IMR-90 (cell line): ENCODE results near the gene LRCOL1. TPM values are rescaled to one million over a fixed set of nuclear protein-coding genes. Genes with fewer than 3 reads are reported as not detected.

Source experiments
- ATAC-seq: fragments of 200-7000 bp; cut with Tn5 transposase; 2 replicates; pipeline ENCODE4 v1.9.1; 2020; ENCODE audit warnings: low read depth, mild to moderate bottlenecking, moderate library complexity
- BruUV-seq: library from RNA; stranded (reverse); fragments of 400-500 nt; replicated peaks from 2 replicates; lab custom pipeline; 2021; lab: Mats Ljungman, UMichigan
- CTCF ChIA-PET: fragments of 300-600 bp; formaldehyde crosslinking; extraction: SDS; loops from one replicate; lab custom pipeline; 2021; ENCODE audit warnings: antibody characterized with exemption; lab: Yijun Ruan, JAX
- POLR2A ChIA-PET: fragments of 300-600 bp; sonication (Branson Sonifier 250); formaldehyde crosslinking; loops from one replicate; lab custom pipeline; 2022; ENCODE audit warnings: antibody characterized with exemption; ENCODE audit not compliant: unreplicated experiment; lab: Charles Lee
- DNase-seq: peaks from one replicate; pipeline ENCODE4 v3.0.0; 2013
- H2AFZ ChIP-seq: replicated peaks from 2 replicates; pipeline ENCODE3; 2013; ENCODE audit warnings: low read length, mild to moderate bottlenecking; ENCODE audit not compliant: poor library complexity
- H2AK5ac ChIP-seq: 2 replicates; pipeline ENCODE4 v1.6.1; 2013; ENCODE audit warnings: low read depth, low read length, inconsistent platforms
- H2AK9ac ChIP-seq: replicated peaks from 2 replicates; pipeline ENCODE3; 2013; ENCODE audit warnings: mild to moderate bottlenecking, low read depth, low read length, moderate library complexity; ENCODE audit not compliant: poor library complexity
- H2BK120ac ChIP-seq: 2 replicates; pipeline ENCODE4 v1.6.1; 2013; ENCODE audit warnings: low read depth, low read length, inconsistent platforms
- H2BK15ac ChIP-seq: 3 replicates; pipeline ENCODE4 v1.6.1; 2013; ENCODE audit warnings: low read depth, low read length, inconsistent platforms
- H2BK20ac ChIP-seq: 2 replicates; pipeline ENCODE4 v1.6.1; 2013; ENCODE audit warnings: low read depth, mild to moderate bottlenecking, inconsistent platforms, low read length, moderate library complexity
- H2BK5ac ChIP-seq: 2 replicates; pipeline ENCODE4 v1.6.1; 2013; ENCODE audit warnings: mild to moderate bottlenecking, low read depth, low read length, inconsistent platforms; ENCODE audit not compliant: poor library complexity, severe bottlenecking
- H3K14ac ChIP-seq: replicated peaks from 2 replicates; pipeline ENCODE4 v1.6.1; 2013; ENCODE audit warnings: low read depth, low read length, inconsistent platforms
- H3K18ac ChIP-seq: 2 replicates; pipeline ENCODE4 v1.6.1; 2013; ENCODE audit warnings: low read depth, low read length, control low read depth
- H3K23ac ChIP-seq: 2 replicates; pipeline ENCODE4 v1.6.1; 2013; ENCODE audit warnings: low read depth, low read length, inconsistent platforms
- H3K27ac ChIP-seq: 2 replicates; pipeline ENCODE4 v1.5.1; 2013; ENCODE audit warnings: mild to moderate bottlenecking, control low read depth, low read length; ENCODE audit not compliant: insufficient read depth
- H3K27me3 ChIP-seq: 2 replicates; pipeline ENCODE4 v1.6.1; 2013; ENCODE audit warnings: low read length; ENCODE audit not compliant: control insufficient read depth, insufficient read depth
- H3K36me3 ChIP-seq: 2 replicates; pipeline ENCODE4 v1.6.1; 2013; ENCODE audit warnings: low read length, mixed read lengths; ENCODE audit not compliant: control insufficient read depth, insufficient read depth
- H3K4ac ChIP-seq: 2 replicates; pipeline ENCODE4 v1.6.1; 2013; ENCODE audit warnings: low read depth, low read length, inconsistent platforms
- H3K4me1 ChIP-seq: 2 replicates; pipeline ENCODE4 v1.6.1; 2013; ENCODE audit warnings: low read length, mixed read lengths; ENCODE audit not compliant: control insufficient read depth, insufficient read depth
- H3K4me2 ChIP-seq: 2 replicates; pipeline ENCODE4 v1.6.1; 2013; ENCODE audit warnings: low read depth, mild to moderate bottlenecking, control low read depth, low read length, moderate library complexity
- H3K4me3 ChIP-seq: 2 replicates; pipeline ENCODE4 v1.5.1; 2013; ENCODE audit warnings: low read depth, mild to moderate bottlenecking, control low read depth, low read length, moderate library complexity; ENCODE audit not compliant: insufficient read depth
- H3K56ac ChIP-seq: 2 replicates; pipeline ENCODE4 v1.6.1; 2013; ENCODE audit warnings: low read length, inconsistent platforms; ENCODE audit not compliant: insufficient read depth; ENCODE audit errors: extremely low read depth
- H3K79me1 ChIP-seq, 2 experiments: 2 replicates each; pipeline ENCODE4 v1.6.1; 2013; ENCODE audit warnings: low read length in 2 of 2, inconsistent platforms in 1 of 2, low read depth in 1 of 2
- H3K9ac ChIP-seq: 2 replicates; pipeline ENCODE4 v1.6.1; 2013; ENCODE audit warnings: low read depth, low read length, control low read depth
- H3K9me1 ChIP-seq: 2 replicates; pipeline ENCODE4 v1.6.1; 2013; ENCODE audit warnings: low read length, inconsistent platforms; ENCODE audit not compliant: insufficient read depth
- H3K9me3 ChIP-seq: 2 replicates; pipeline ENCODE4 v1.6.1; 2013; ENCODE audit warnings: low read length; ENCODE audit not compliant: control insufficient read depth, insufficient read depth
- H4K20me1 ChIP-seq: 2 replicates; pipeline ENCODE4 v1.6.1; 2013; ENCODE audit warnings: low read length, inconsistent platforms; ENCODE audit not compliant: insufficient read depth
- H4K5ac ChIP-seq: 2 replicates; pipeline ENCODE4 v1.6.1; 2013; ENCODE audit warnings: mild to moderate bottlenecking, low read depth, low read length, control low read depth
- H4K8ac ChIP-seq, 2 experiments: 2 replicates each; pipeline ENCODE4 v1.6.1; 2013; ENCODE audit warnings: low read depth in 2 of 2, low read length in 2 of 2, control low read depth in 1 of 2, inconsistent platforms in 1 of 2
- H4K91ac ChIP-seq: 2 replicates; pipeline ENCODE4 v1.6.1; 2013; ENCODE audit warnings: low read depth, low read length, inconsistent platforms; ENCODE audit not compliant: insufficient read depth
- RFX5 ChIP-seq: IDR thresholded peaks from 2 replicates; pipeline ENCODE4 v1.8.0; 2012; ENCODE audit warnings: low read depth, mild to moderate bottlenecking, low read length, moderate library complexity
- WGBS, 2 experiments: methylation state at CpG; one replicate each; pipeline versions ENCODE4 v1.1.5 to v1.1.7; 2013; ENCODE audit warnings: missing lambda C conversion rate in 2 of 2; ENCODE audit not compliant: insufficient read length in 1 of 2; ENCODE audit errors: extremely low coverage in 2 of 2; 5-methylcytosine and 5-hydroxymethylcytosine counted together
- dilution Hi-C: fragments of 300-500 bp; cut with HindIII; formaldehyde crosslinking; loops from one replicate; pipeline ENCODE4 v1.14.3; 2018; ENCODE audit warnings: low sequenced_read_pairs; ENCODE audit not compliant: unreplicated experiment
- in situ Hi-C: fragments of 300-500 bp; cut with MboI; formaldehyde crosslinking; loops from 3 replicates; pipeline ENCODE4 v1.14.3; 2019; ENCODE audit warnings: low sequenced_read_pairs, inconsistent platforms, mixed read lengths
- intact Hi-C: fragments of 100-400 bp; cut with micrococcal nuclease; formaldehyde crosslinking; loops from 2 replicates; pipeline ENCODE4 v1.10.0; 2022
- polyA plus RNA-seq, 3 experiments: library from polyadenylated mRNA; depleted of rRNA; stranded (reverse); fragments of >200 nt; gene quantifications; 2 replicates each; pipeline ENCODE4 v1.2.3, GENCODE V29; 2012; ENCODE audit warnings: low replicate concordance in 1 of 3
- total RNA-seq: library from RNA; depleted of rRNA; stranded (reverse); fragments of >200 nt; gene quantifications from 2 replicates; pipeline ENCODE4 v1.2.3, GENCODE V29; 2012
- TF ChIP-seq, protein P1 (sequence below): conservative IDR thresholded peaks from 2 replicates; pipeline ENCODE4 v1.5.1; 2012; ENCODE audit warnings: mild to moderate bottlenecking, low read depth, low read length, improper control_type of control experiment

LRCOL1 gene
- total and polyA plus RNA-seq, 2 of the 4 experiments (the other 2 are of a cell fraction), result 1.0 TPM; not detected in 1

- peaks cover 6% of the 10 kb centered on the region; the same call in 1 of the 2 replicates for H3K27me3 ChIP-seq
- ATAC-seq, result no peak
- no peak overlapping the region for H4K91ac ChIP-seq
- H3K36me3 ChIP-seq, result no peaks in the 10 kb centered on the region
- no peak overlapping the region for H3K4me2 ChIP-seq
- H3K9me3 ChIP-seq, result peaks cover 5% of the 10 kb centered on the region; the same call in 1 of the 2 replicates
- H3K9me1 ChIP-seq, result 0 out of 2 replicates have a peak, but pooled peaks cover 2% of the 10 kb centered on the region
- H3K27ac ChIP-seq, result no peak overlapping the region
- H4K8ac ChIP-seq, result no peak overlapping the region
- in situ Hi-C loops (no loop called here), intact Hi-C loops (no loop called here), dilution Hi-C loops (no loop called here)
- H2AFZ ChIP-seq, result no peak overlapping the region
- no peak for DNase-seq
- POLR2A ChIA-PET, result no interaction called here
- H3K4ac ChIP-seq, result no peak overlapping the region
- H2BK5ac ChIP-seq, result no peak overlapping the region
- no peak overlapping the region for H3K18ac ChIP-seq
- no peak overlapping the region for H3K9ac ChIP-seq
- H2AK5ac ChIP-seq, result no peak overlapping the region
- H2AK9ac ChIP-seq, result no peak overlapping the region
- H3K79me1 ChIP-seq, result no peaks in the 10 kb centered on the region
- H3K4me3 ChIP-seq, result no peak overlapping the region
- no peak for TF ChIP-seq RFX5
- TF ChIP-seq, protein P1, sequence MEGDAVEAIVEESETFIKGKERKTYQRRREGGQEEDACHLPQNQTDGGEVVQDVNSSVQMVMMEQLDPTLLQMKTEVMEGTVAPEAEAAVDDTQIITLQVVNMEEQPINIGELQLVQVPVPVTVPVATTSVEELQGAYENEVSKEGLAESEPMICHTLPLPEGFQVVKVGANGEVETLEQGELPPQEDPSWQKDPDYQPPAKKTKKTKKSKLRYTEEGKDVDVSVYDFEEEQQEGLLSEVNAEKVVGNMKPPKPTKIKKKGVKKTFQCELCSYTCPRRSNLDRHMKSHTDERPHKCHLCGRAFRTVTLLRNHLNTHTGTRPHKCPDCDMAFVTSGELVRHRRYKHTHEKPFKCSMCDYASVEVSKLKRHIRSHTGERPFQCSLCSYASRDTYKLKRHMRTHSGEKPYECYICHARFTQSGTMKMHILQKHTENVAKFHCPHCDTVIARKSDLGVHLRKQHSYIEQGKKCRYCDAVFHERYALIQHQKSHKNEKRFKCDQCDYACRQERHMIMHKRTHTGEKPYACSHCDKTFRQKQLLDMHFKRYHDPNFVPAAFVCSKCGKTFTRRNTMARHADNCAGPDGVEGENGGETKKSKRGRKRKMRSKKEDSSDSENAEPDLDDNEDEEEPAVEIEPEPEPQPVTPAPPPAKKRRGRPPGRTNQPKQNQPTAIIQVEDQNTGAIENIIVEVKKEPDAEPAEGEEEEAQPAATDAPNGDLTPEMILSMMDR, result no peak
- no peaks in the 10 kb centered on the region for H4K20me1 ChIP-seq
- no TSS peak for BruUV-seq
- WGBS, 2 experiments, result 80% methylated on average over 3 of the region's 45 CpGs; no CpG with 5 or more reads in 1 of the 2 experiments
- no peak overlapping the region for H3K56ac ChIP-seq
- no peak overlapping the region for H2BK120ac ChIP-seq
- no peak overlapping the region for H4K5ac ChIP-seq
- H3K23ac ChIP-seq, result no peak overlapping the region
- H3K4me1 ChIP-seq, result peaks cover 2% of the 10 kb centered on the region; the same call in 1 of the 2 replicates
- no peak overlapping the region for H2BK15ac ChIP-seq
- H2BK20ac ChIP-seq, result no peak overlapping the region
- CTCF ChIA-PET, result no interaction called here
- no peak overlapping the region for H3K14ac ChIP-seq
Measured at GRCh38 chr12:132591107-132591935, 19.1 kb downstream of the LRCOL1 start.
